AG08395 (cell line): ENCODE measurements around the gene ZNF396.

Experiments
- DNase-seq: peaks from one replicate; pipeline ENCODE4 v3.0.0; 2012; ENCODE audit warnings: mixed read lengths, low spot score

The ZNF396 gene

DNA sequence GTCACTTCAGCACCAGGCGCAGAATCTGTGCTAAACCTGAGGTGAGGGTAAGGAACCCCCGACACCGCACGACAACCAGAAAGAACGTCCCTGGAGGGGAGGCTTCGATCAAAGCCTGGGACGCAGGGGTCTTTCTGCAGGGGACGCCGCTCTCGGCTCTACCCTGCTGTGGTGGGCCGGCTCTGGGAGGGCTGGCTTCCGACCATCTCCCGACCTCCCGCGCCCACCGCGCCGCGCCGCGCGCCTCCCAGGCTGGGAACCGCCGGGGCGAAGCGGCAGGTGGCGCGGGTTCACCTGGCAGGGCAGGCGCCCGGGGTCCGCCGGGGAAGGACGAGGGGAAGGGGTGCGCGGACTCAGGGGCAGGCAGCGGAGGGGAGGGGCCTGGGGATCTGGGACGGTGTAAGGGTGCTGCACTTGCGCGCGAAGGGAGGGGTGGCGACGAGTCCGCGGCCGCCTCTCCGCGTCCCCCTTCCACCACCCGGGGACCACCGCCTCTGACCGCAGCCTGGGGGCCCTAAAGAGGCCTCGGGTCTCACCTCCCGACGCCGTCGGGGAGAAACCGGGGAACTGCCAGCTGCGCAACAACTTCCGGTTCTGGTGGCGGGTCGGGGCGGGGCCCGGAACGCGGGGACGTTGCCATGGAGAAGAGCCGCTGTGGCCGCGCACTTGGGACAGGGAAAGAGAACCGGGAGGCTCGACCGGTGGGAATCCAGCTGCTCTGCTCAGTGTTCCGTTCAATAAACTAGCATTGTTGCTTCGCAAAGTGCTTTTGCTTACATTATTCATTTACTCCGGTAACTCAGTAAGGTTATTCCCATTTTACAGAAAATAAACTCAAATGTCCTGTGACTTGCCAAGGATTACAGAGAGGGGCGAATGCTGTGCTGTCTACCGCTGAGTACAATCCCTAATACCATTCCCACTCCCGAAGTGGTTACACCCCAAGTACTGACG is at the start of gene ZNF396:
ZNF396 (minus strand) TSS at position 596 of the 954 bp plus-strand sequence. CDS start 3,045 bp downstream, outside the sequence.
- peak; percentile 75 for DNase-seq

DNA sequence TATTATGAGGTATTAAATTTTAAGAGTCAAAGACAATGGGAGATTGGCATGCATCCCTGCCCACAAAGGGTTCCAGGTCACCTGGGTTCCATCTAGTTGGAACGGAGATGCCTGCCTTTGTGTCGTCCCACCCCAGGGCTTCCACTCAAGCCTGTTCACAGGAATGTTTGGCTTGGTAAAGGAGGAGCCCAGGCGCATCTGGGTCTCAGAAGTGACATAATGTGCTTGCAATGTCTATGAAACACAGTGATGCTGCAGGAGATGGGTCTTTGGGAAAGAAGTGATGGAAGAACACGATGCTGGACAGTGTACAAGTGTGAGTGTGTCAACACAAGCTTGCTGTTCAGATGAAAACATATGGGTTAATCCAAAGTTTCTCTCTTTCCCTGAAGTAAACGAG is 49.6 kb upstream of the ZNF396 start:
- no peak for DNase-seq

DNA sequence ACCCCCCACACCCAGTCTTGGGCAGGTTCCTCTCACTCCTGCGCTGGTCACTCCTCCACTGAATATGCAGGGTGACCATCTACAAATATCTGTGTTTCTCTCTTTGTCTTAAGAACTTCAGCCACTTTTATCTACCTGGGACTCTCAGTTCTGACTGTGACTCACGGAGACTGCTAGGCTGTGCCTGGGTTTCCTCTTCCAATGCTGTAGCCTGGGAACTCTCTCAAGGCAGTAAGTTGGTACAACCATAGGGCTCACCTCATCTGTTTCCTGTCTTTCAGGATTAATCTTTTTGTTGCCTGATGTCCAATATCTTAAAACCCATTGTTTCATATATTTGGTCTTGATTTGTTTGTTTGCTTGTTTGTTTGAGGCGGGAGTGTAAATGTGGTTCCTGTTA is 47.2 kb upstream of the ZNF396 start:
- no peak for DNase-seq

DNA sequence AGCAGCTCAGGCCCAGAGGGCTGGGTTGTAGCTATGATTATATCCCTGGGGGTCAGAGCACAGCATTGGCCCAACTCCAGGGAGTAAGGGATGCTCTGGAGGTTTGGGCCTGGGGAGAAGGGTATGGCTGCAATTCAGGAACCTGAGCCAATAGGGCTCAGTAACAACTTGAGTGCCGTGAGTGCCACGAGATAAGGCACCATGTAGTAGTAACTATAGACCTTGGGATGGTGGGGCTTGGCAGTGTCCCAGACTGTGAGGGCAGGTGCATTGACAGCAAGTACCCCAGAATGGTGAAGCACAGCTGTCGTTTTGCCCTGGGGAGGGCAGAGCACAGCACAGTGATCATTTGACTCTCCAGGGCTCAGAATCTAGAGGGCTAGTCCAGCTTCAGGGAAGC is 45.1 kb upstream of the ZNF396 start:
- no peak for DNase-seq

DNA sequence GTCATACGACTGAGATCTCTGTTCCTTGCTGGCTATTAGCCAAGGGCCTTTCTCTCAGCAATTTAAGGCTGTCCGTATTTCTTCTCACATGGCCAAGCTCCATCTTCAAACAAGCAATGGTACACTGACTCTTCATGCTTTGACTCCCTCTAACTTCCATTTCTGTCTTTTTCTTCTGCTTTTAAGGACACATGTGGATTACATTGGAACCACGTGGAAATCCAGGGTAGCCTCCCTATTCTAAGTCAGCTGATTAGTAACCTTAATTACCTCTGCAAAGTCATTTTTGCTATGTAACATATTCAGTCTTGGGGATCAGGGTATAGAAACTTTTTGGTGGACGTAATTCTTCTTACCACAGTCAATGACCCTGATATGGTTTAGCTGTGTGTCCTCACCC is 41.5 kb upstream of the ZNF396 start:
- no peak for DNase-seq

DNA sequence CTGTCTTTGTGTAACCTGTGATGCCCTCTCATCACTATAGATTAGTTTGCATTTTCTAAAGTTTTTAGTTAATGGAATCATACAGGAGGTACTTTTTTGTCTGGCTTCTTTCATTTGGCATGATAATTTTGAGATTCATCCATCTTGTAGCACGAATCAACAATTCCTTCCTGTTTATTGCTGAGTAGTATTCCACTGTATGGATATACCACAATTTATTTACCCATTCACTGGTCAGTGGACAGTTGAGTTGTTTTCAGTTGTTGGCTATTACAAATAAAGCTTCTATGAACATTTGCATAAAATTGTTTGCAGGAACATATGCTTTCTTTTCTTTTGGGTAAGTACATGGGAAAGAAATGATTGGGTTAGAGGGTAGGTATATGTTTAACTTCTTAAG is 40.1 kb upstream of the ZNF396 start:
- no peak for DNase-seq

DNA sequence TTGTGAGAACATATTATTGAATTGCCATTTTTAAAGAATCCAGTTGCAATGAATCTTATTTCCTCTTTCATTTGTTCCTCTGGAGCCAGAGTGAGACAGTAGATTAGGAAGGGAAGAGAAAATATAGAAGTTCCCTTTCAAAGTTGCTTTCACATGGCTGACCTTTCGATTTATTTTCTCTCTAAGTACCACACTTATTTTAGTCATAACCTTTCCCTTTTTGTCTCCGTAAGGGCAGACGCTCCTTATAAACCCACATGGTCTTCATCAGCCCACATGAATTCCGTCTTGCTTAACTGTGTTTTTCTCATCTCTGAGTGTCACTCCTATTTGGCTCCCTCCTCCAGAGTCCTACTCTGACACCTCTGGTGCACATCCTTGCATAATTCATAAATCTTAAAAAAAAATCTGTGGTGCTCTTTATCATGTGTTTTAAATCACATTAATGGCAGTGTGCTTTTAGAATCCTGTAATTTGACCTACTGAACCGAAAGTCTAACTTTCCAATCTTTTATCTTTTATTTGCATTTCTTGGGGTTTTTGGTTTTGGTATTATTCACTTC is 38.5 kb upstream of the ZNF396 start:
- DNase-seq = peak; percentile 19

DNA sequence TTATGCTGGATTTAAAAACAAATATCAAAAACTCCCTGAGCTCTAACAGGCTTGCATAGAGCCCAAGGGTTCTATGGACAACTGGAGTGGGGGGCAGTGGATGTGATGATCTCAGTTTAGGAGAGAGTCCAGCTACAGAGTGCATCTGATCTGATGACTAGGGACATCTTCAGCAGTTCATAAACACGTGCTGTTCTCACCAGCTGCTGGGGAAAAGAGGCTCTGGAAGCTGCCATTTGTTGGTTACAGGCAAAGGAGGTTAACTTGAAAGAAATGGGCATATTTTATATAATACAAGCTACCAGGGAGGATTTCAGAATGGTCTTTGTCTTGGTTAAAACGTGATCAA is 36.0 kb upstream of the ZNF396 start:
- DNase-seq = no peak

DNA sequence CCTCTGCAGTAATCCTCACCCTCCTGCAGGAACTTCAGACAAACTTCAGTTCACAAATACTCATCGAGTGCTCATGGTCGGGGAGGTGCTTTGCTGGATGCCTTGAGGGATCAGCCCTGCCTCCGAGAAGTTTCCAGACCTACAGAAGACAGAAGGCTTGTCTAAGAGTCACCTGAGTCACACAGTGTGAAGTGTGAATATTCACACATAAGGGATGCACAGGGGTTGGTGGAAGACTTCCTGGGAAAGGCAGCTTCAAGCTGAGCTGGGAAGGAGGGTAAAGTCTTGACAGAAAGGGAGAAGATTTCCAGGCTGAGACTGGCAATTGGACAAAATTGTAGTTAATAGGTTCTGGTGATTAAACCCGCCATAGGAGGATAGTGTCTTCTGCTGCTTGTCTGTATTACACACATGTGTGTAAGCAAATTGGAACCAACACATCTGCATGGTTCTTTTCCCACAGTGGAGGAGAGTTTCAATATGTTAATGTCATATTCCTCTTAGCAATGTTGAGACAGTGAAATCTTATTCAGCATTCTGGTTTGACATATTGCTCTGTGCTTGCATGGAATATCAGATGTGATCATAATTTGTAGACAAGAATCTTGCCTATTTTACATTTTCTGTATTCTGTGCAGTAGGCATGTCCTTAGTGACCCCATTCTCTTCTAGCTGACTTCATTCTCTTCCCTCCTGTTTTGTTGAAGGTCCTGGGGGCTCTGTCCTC is 34.7 kb upstream of the ZNF396 start:
- DNase-seq = no peak

DNA sequence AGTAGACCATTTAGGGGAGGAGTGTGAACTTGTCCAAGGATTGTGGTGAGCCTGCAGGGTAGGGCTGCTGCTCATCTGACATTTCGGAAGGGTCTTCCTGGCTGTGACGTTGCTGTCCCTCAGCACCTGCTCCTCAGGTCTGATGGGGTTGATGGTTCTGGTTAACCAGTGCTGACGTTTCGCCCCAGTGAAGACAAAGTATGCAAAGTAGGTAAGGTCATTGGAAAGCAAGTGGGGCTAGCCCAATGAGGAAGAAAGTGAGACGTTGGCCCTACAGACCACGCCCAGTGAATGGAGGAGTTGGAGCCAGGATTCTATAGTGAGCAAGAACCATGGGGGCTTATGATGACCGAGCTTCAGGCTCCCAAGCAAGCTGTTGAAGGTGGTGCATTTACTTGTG is 33.4 kb upstream of the ZNF396 start:
- no peak for DNase-seq

DNA sequence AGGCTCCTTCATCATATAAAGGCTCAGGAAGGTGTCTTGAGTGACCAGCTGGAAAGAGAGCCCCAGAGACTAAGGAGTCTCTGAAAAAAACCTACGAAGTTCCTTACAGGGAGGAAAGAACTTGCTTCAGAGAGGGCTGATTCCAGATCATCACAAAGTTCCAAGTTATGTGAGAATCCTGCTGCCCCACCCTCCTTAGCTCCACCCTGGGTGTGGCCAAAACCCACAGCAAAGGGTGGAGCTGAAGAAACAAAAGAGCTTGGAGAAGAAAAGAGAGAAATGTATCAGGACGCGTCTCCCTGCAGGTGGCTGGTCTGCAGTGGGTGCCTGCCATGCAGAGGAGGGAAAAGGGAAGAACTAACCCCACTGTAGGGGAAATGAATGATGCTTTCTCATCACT is 32.8 kb upstream of the ZNF396 start:
- DNase-seq = no peak

DNA sequence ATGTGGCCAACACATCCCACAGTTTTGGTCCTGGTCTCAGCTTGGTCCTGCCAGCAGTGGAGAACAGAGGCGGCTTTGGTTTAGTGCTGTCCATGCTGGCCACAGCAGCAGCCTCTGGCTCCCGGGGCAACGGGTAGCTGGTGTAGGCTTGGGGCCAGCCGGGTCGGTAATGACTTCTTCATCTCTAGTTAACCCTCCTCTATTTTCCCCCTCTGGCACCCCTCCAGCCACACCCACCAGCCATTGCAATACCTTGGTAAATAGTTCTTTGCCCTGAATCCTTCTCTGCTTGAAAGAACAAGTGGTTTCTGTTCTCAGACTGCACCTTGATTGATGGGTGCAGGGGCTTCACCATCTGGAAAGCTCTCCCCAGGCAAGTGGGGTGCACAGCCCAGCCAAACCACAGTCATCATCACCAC is 31.7 kb upstream of the ZNF396 start:
- no peak for DNase-seq

DNA sequence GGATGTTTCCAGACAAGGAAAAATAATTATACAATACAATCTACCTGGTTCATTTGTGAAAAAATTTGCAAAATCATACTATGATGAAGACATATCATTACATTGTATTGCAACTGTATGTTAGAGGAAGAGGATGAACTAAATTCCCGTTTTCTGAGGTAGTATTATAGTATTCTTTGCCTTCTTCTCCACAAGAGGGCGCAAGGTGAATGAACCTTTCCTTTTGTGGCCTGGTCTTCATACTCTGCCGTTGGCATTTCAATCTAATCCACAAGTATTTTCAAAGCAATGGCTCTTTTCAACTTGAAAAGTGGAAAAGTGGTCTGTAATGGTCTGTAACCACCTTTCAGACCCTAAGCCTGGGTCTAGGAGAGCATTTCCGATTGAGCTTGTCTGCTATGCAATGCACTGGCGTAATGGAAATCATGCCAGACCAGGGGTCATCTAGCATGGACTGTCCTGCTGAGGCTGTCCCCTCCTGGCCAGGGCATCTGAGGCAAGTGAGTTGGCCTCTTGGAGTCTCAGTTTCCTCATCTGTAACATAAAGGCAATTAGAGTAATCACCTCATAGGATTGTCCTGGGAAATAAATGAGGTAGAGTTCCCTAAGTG is 30.8 kb upstream of the ZNF396 start:
- peak; percentile 66 for DNase-seq

DNA sequence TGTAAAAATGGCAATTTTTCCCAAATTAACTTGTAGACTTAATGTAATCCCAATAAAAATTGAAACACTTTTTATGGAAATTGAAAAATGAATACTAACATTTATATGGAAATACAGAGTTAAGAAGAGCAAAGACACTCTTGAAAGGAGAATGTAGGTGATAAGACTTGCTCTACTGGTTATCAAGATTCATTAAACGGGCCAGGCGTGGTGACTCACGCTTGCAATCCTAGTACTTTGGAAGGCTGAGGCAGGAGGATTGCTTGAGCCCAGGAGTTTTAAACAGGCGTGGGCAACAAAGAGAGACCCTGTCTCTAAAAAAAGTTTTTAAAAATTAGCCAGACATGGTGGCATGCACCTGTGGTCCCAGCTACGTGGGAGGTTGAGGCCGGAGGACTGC is 29.5 kb upstream of the ZNF396 start:
- DNase-seq = no peak

DNA sequence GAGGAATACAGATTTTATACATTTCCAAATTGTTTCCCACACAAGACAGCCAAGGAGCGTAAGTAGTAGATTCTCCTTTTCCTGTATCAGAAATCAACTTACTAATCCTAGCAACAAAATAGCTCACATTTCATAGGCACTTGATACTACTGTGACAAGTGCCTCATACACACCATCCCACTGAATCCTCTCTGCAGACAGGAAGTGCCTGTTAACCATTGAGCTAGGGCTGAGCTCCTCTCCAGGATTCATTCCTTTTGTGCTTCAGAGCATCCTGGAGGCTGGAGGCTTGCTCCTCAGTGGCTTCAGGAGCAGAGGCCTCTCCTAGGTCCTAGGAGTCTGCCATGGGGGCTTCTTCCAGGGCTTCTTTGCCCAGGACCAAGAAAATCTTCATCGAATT is 20.8 kb upstream of the ZNF396 start:
- no peak for DNase-seq

DNA sequence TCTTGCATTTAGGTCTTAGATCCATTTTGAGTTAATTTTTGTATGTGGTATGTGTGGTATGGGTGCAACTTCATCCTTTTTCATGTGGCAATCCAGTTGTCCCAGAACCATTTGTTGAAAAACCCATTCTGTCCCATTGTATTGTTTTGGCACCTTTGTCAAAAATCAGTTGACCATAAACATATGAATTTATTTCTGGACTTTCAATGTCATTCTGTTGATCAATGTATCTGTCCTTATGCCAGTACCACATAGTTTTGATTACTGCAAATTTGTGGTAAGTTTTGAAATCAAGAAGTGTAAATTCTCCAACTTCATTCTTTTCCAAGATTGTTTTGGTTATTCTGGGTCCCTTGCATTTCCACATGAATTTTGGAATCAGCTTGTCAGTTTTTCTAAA is 16.6 kb upstream of the ZNF396 start:
- DNase-seq = no peak

DNA sequence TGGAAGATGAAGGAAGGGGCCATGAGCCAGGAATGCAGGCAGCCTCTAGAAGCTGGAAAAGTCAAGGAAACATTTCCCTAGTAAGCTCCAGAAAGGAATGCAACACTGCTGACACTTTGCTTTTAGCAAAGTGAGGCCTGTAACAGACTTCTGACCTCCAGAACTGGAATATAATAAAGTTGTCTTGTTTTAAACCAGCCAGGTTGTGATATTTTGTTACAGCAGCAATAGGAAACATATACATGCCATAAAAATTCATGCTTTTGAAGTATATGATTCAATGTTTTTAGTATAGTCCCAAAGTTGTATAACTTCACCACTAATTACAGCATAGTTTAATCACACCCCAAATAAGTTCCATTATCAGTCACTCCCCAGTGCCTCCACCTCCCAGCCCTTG is 15.2 kb upstream of the ZNF396 start:
- DNase-seq = no peak

DNA sequence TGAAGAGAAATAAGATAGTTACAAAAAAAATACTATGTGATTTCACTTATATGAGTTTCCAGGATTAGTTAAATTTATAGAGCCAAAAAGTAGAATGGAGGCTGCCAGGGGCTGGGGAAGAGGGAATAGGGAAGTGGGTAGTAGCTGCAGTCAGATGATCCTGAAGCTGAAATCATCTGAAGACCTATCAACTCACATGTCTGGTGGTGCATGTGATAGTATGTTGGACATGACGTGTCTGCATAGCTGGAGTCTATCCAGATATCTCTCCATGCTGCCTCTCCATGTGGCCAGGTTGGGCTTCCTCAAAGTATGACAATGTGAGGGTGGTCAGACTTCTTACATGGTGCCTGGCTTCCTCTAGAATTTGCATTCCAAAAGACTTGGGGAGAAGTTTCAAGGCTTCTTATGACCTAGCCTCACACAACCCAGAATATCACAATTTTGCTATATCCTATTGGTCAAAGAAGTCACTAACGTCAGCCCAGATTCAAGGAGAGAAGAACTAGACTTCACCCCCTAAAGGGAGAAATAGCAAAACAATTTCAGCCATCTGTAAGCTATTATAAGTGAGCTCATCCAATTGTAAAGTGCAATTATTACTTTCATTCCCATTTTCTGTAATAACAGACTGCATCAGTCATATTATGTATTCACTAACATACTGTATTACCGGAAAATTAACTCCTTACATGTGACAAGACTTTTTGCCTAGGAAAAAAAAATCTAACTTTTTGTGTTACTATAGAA is 14.0 kb upstream of the ZNF396 start:
- DNase-seq = no peak

DNA sequence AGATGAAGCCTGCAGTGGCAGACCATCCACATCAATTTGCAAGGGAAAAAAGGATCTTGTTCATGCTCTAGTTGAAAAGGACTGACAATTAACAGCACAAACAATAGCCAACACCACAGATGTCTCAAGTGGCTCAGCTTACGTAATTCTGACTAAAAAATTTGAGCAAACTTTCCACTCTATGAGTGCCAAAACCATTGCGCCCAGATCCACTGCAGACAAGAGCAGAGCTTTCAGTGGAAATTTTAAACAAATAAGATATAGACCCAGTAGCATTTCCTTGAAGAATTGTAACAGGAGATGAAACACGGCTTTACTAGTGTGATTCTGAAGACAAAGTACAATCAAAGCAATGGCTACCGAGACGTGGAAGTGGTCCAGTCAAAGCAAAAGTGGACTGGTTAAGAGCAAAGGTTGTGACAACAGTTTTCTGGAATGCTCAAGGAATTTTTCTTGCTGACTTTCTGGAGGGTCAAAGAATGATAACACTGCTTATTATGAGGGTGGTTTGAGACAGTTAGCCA is 12.0 kb upstream of the ZNF396 start:
- peak; percentile 54 for DNase-seq

DNA sequence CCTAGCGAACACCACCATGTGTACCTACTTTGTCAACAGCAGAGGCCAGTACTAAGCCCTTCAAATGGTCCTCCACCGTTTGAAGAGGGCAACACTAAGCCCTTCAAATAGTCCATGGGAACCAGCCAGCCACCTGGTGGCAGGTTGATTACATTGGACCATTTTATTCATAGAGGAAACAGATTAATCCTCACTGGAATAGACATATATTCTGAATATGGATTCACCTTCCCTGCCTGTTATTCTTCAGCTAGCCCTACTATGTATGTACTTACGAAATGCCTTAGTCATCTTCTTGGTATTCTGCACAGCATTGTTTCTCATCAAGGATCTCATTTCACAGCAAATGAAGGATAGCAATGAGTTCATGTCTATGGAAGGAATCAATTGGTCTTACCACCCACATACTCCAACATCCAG is 10.0 kb upstream of the ZNF396 start:
- no peak for DNase-seq

DNA sequence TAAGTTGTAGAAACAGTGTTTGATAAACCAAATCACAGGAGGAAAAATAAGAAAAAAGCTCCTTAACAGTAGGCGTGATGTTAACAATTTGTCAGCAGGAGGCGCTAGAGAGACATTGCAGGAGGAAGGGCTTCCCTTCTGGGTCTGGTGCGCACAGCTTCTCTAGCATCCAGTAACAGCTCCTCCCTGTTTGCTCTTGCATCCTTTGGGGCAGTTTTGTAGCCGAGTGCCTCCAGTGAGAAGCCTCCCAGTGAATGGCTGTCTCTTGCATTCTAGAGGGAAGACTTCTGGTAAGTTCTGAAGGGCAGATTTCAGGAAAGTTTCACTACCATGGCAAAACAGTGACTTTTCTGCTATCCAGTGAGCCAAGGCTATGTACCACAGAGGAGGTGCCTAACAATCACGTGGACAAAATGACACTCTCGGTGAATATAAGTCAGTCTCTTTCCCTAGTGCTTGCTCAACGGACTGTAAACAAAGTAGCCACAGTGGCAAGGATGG is 9.5 kb upstream of the ZNF396 start:
- peak; percentile 80 for DNase-seq
